HFFc6 (cell line): Measurements from ENCODE around the gene LOXL3. TPM values are rescaled to one million over a fixed set of nuclear protein-coding genes. Genes with fewer than 3 reads are reported as not detected.

Experiments used
- DNase-seq: peaks from one replicate; pipeline ENCODE4 v3.0.0-alpha.2; 2018
- H3K27ac Mint-ChIP-seq: 2 replicates; pipeline ENCODE4 v1.8.0; 2020; ENCODE audit warnings: mild to moderate bottlenecking, mixed read lengths
- H3K27me3 Mint-ChIP-seq: 2 replicates; pipeline ENCODE4 v1.8.0; 2021; ENCODE audit warnings: mild to moderate bottlenecking, moderate library complexity, mixed read lengths; ENCODE audit not compliant: insufficient read depth
- H3K36me3 Mint-ChIP-seq: 2 replicates; pipeline ENCODE4 v1.8.0; 2021; ENCODE audit warnings: low read depth, mixed read lengths
- H3K4me1 Mint-ChIP-seq: 2 replicates; pipeline ENCODE4 v1.8.0; 2020; ENCODE audit warnings: low read depth, mixed read lengths
- H3K4me3 Mint-ChIP-seq: 2 replicates; pipeline ENCODE4 v1.8.0; 2020; ENCODE audit warnings: mild to moderate bottlenecking, moderate library complexity, mixed read lengths
- H3K9me3 Mint-ChIP-seq: 2 replicates; pipeline ENCODE4 v1.8.0; 2020; ENCODE audit warnings: mild to moderate bottlenecking, mixed read lengths
- CTCF ChIP-seq: fragments of 200-600 bp; sonication (generic); IDR thresholded peaks from 2 replicates; pipeline ENCODE4 v1.5.0; 2021; ENCODE audit warnings: antibody characterized with exemption, mild to moderate bottlenecking
- total RNA-seq, 6 experiments: library from RNA; stranded (reverse); fragmentation: NEBNext Ultra II Directional; extraction: Animal tissue kit (Norgen Biotek cat#: 25700); gene quantifications; 2 replicates in 1 of 6; 3 replicates in 5 of 6; pipeline ENCODE4 v1.2.3, GENCODE V29; 2021

LOXL3 gene
- total RNA-seq, 6 experiments from 2014 or later: 59.4 to 76.5 (median 64.1) TPM

GRCh38 chr2:74510272-74510671 is 43.5 kb downstream of the LOXL3 start:
- Mint-ChIP-seq H3K9me3 (no peaks in the 10 kb centered on the region), H3K27me3 (peaks cover 24% of the 10 kb centered on the region), H3K27ac (no peak overlapping the region), H3K36me3 (peaks cover 8% of the 10 kb centered on the region), H3K4me1 (peaks cover 42% of the 10 kb centered on the region), H3K4me3 (no peak overlapping the region)
- no peak for TF ChIP-seq CTCF
- DNase-seq: no peak

DNA sequence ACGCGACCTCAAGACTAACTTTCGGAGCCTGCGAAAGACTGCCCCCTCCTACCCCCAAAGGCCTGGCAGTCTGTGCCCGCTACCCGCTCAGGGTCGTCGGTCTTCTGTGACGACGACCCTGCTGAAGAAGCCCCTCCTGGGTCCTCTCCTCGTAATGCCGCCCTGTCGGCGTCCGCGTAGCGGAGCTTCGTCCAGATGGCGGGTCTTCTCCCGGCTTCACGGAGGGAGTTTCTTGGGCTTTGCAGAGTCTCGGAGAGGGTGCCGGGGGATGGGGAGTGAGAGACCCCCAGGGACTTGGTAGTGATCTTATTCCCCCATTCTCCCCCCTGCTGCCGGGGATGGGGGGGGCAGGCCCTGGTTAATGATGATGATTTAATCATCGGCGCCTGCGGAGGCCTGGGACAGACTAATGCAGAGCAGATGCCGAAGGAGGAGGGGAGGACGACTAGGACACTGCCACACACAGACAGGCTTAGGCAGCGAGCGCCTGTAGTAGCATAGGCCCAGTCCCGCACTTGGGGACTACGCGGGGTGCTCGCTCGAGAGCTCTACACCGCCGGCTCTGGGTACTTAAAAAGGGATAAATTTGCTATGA is 45.7 kb downstream of the LOXL3 start:
- peaks cover 22% of the 10 kb centered on the region for H3K36me3 Mint-ChIP-seq
- peak; percentile 58 for DNase-seq
- no peak for TF ChIP-seq CTCF
- H3K27me3 Mint-ChIP-seq: peaks cover 17% of the 10 kb centered on the region
- peak overlapping the region; percentile 100 for H3K27ac Mint-ChIP-seq
- H3K9me3 Mint-ChIP-seq: no peaks in the 10 kb centered on the region
- peaks cover 63% of the 10 kb centered on the region for H3K4me1 Mint-ChIP-seq
- H3K4me3 Mint-ChIP-seq: peak overlapping the region; percentile 98

GRCh38 chr2:74507145-74507925 is 46.4 kb downstream of the LOXL3 start, which contains the start of gene PCGF1:
PCGF1 (minus strand) TSS chr2:74507695; CDS start chr2:74507668, 27 bp downstream.
- H3K9me3 Mint-ChIP-seq: no peaks in the 10 kb centered on the region
- peak; percentile 95 for DNase-seq
- peak within 1 kb of the TSS; percentile 98 for H3K4me3 Mint-ChIP-seq
- peaks cover 15% of the 10 kb centered on the region for H3K27me3 Mint-ChIP-seq
- peaks cover 69% of the 10 kb centered on the region for H3K4me1 Mint-ChIP-seq
- H3K36me3 Mint-ChIP-seq: peaks cover 22% of the 10 kb centered on the region
- peak; percentile 70 for TF ChIP-seq CTCF
- peak within 1 kb of the TSS; percentile 100 for H3K27ac Mint-ChIP-seq

DNA sequence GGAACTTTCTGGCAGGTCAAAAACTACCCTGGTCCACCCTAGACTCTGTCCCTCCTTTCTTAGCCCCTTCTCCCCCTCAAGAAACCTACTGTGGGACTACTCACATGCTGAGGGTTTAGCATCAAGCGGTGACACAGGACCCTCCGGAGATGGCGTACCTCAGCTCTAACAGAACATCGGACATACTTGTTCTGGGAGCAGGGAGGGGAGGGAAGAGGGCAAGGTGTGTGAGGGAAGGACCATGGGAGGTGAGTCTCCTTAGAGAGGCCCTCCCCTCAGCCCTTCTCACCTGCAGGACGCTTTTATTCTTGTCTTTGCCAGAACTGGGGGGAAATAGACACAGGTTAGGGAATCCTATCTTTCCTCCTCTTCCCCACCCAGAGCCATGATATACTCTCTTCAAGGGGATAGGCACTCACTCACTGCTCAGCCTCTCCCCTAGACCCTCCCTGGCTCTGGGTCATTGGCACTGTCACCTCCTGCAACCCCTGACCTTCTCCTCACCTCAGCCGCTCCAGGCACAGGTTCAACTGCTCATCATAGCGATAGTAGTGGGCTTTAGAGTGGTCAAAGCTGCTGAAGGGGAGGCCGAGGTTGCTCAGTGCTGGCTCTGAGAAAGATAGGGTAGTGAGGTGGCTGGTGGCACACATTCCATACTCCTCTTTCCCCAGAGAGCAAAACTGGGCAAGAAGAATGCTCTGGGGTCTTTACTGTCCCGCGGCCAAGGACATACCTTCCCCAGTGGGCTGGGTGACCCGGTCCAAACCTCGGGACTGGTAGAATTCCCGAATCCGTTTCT is 48.1 kb downstream of the LOXL3 start:
- Mint-ChIP-seq H3K27ac (no peak overlapping the region), H3K27me3 (peaks cover 12% of the 10 kb centered on the region), H3K36me3 (peaks cover 22% of the 10 kb centered on the region), H3K4me3 (peak overlapping the region; percentile 98), H3K9me3 (no peaks in the 10 kb centered on the region), H3K4me1 (peaks cover 59% of the 10 kb centered on the region)
- no peak for TF ChIP-seq CTCF
- DNase-seq: no peak

DNA sequence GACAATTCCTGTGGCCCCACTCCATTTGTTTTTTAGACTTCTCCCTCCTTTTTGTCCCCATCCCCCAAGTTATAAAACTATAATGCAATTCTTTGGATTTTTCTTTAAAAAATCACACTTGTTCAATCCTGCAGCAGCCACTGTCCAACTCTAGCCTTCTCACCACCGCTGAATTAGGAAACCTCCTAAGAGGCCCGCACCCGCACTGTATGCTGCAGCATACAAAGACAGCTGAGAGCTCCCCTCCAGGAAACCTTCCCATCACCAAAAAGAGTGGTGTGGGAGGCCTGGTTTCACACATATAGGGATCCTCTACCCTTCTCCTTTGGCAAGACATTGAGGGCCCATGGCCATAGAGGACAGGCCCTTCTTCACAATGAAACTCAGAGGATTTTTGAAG is 49.2 kb downstream of the LOXL3 start:
- peaks cover 55% of the 10 kb centered on the region for H3K4me1 Mint-ChIP-seq
- TF ChIP-seq CTCF: no peak
- DNase-seq: no peak
- H3K4me3 Mint-ChIP-seq: peak overlapping the region; percentile 98
- H3K9me3 Mint-ChIP-seq: no peaks in the 10 kb centered on the region
- H3K27me3 Mint-ChIP-seq: peaks cover 20% of the 10 kb centered on the region
- H3K27ac Mint-ChIP-seq: peak overlapping the region; percentile 46
- H3K36me3 Mint-ChIP-seq: peaks cover 22% of the 10 kb centered on the region
